TTC549 (cell line): Measurements from ENCODE around the gene DPYD.

Experiments used
- FAIRE-seq: peaks from 2 replicates; lab custom pipeline; 2012; peaks lifted over from hg19 to GRCh38; lab: Jason Lieb, UNC

Gene DPYD

GRCh38 chr1:97920832-97921571 lies at the start of gene DPYD:
Gene DPYD (minus strand): TSS chr1:97921034. CDS start chr1:97920922, 112 bp downstream.
- FAIRE-seq, result no peak

GRCh38 chr1:97960470-97960869 lies 39.6 kb upstream of the DPYD start:
- no peak for FAIRE-seq

DNA sequence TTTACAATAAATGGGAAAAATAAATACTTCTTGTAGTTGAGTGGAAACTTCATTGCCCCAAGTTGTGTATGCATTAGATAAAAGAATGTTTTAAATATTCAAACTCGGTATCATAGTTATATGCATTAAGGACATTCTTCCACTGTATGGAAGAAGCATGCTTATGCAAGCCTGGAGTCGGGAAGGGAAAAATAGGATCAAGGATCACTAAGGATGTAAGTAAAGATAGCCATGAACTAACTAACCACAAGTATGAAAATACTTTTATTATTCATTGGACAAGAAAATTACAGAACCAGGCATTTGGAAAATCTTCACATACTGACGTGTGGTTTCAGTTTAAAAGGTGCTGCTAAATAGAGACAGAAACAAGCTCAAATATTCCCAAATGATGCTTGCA lies 26.9 kb upstream of the DPYD start:
- no peak for FAIRE-seq

- FAIRE-seq, result no peak
These were observed 22.5 kb upstream of the DPYD start for GRCh38 chr1:97943354-97943753.

GRCh38 chr1:97942161-97943123 lies 21.6 kb upstream of the DPYD start:
- no peak for FAIRE-seq

DNA sequence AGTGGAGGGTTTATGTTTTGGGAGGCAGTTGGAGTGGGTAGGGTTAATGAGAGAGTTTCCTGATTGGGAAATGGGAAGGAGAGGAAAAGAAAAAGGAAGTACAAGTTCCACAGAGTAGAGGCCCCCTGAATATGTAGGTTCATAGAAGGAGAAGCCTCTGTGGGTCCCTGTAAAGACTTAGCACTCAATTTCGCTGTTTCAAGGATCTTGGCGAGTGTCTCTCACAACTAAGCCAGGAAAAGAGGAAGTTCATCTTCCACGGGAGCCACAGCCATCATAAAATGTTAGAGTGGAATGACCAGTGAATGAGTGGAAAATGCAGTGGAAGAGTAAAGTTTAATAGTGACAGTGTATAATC lies 17.4 kb upstream of the DPYD start:
- FAIRE-seq, result no peak

GRCh38 chr1:97936976-97937375 lies 16.1 kb upstream of the DPYD start:
- FAIRE-seq, result no peak

GRCh38 chr1:97934491-97934890 lies 13.7 kb upstream of the DPYD start:
- no peak for FAIRE-seq

GRCh38 chr1:97929874-97930851 lies 9.3 kb upstream of the DPYD start:
- no peak for FAIRE-seq

- no peak for FAIRE-seq
These were observed 5.3 kb upstream of the DPYD start for GRCh38 chr1:97926017-97926708.

- no peak for FAIRE-seq
These were observed 4.3 kb upstream of the DPYD start for GRCh38 chr1:97925151-97925550.

GRCh38 chr1:97923811-97924210 lies 3.0 kb upstream of the DPYD start:
- FAIRE-seq, result no peak

GRCh38 chr1:97920276-97920831 lies 480 bp downstream of the DPYD start:
- no peak for FAIRE-seq

GRCh38 chr1:97919585-97920261 lies 1.1 kb downstream of the DPYD start:
- FAIRE-seq, result no peak

DNA sequence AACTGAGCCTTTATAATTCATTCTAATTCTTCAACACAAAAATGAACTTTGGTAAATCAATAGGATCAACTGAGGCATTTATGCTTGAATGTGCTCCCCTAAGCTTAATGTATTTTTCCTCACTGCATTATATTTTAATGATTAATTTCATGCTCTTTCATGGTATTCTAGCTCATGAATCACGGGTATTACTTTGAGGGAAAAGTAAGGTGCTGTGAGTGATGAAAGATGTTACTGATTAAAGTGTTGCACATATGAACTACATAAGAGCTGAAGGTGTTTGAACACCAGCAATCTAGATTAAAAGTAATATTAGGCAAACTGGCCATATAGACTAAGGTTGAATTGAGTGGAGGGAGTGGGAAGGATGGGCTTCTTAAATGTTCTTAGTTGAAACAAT lies 1.9 kb downstream of the DPYD start:
- no peak for FAIRE-seq

DNA sequence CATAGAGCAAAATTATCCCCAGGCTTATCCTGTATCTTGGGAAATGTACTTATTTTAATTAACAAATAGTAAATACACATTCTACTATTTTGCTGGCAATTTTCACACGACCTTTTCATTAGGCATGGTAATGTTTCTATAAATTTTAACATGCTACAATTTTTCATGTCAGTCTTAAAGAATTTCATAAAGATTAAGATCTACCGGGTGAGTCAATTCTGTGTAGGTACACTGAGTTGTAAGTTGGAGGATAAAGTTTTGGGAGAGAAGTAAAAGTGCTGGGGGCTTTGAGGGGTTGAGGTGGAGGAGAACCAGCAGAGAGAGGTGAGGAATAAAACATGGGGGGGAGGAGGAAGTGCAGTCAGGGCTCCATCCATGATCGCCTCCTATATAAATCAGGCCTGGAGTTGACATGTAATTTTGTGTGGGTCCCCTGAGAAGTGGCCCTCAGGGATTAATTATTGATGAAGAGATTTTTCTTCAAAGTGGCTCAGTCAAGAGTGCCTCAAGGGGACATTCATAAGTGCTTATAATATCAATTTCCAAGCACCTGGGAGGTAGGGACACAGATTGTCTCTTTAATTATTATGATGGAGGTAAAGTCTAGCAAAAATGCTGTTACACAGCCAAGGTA lies 7.2 kb downstream of the DPYD start:
- FAIRE-seq, result no peak

- FAIRE-seq, result no peak
These were observed 9.3 kb downstream of the DPYD start for GRCh38 chr1:97911266-97912215.

DNA sequence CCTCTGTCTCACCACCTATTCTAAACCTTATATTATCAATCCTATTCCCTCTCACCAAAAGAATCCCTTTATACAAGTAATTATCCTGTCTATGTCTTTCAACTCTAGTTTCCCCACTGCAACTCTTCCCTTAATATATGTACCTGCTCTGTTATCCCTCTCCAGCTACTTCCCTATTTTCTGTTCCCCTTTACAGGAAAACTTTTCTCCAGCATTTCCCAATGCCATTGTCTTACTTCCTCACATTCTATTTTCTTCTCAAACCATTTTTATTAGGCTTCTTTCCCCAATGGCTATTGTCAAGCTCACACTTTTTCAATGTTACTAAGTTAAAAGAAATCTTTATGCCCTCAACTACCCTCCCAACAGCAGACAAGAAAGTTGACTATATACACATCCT lies 11.6 kb downstream of the DPYD start:
- FAIRE-seq, result no peak

DNA sequence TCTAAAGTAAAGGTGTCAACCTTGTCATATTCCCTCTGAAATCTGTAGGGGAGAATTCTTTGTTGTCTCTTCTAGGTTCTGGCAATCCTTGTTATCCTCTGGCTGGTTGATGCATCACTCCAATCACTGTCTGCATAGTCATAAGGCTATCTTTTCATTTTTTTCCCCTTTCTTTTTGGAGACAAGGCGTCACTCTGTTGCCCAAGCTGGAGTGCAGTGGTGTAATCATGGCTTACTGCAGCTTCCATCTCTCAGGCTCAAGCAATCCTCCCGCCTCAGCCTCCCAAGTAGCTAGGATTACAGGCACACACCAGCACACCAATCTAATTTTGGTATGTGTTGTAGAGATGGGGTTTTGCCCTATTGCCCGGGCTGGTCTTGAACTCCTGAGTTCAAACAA lies 12.9 kb downstream of the DPYD start:
- FAIRE-seq, result no peak
